ENCODE results near the gene PPTC7. TPM values are rescaled to one million over a fixed set of nuclear protein-coding genes. Genes with fewer than 3 reads are reported as not detected.
"Not testable (repeated sequence)": the region's sequence is repeated elsewhere in the genome, so short reads cannot be mapped to it uniquely, and the experiment has no call there.

The PPTC7 gene
- total and polyA plus RNA-seq, 10 of the 15 experiments (the other 5 are each of a cell fraction or from before 2014, with no cell fraction given) = 4.0 to 69.6 (median 12.3) TPM

- ChIA-PET RAD21 (ENCODE audit: unreplicated experiment) (interaction anchor here (1.3 to 3.3 kb wide), 3 partner anchors 12 to 143 kb away, joined by 3 to 11 read pairs (median 10); partner anchors contain the start of genes ARPC3, FAM216A and GPN3), POLR2A (interaction anchor here (0.7 to 1.2 kb wide), 2 partner anchors 12 to 53 kb away, joined by 3 read pairs; no protein-coding TSS in a partner anchor)
- WGBS (ENCODE audit: insufficient coverage, insufficient replicate concordance, low lambda C conversion rate, missing lambda C conversion rate) = 100% methylated on average over 4 of the region's 4 CpGs
Measured at GRCh38 chr12:110592919-110593318, 9.8 kb upstream of the PPTC7 start.

DNA sequence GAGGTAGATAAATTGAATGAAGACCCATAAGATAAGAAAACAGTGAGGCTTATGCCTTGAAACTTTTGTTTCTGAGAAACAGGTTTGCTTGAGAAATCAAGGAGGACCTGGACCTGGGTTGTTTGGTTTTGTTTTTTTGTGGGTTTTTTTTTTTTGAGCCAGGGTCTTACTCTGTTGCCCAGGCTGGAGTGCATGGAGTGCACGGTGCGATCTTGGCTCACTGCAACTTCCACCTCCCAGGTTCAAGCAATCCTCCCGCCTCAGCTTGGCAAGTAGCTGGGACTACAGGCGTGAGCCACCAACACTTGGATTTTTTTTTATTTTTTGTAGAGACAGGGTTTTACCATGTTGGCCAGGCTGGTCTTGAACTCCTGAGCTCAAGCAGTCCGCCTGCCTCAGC lies 9.0 kb upstream of the PPTC7 start:
- H3K4me2 ChIP-seq (ENCODE audit: control insufficient read depth, insufficient read depth) = no peak overlapping the region

More at GRCh38 chr12:110592919-110593318, 9.8 kb upstream of the PPTC7 start:
- DNase-seq (ENCODE audit: low read depth, low spot score); BruUV-seq (replicated peaks); ATAC-seq; H3K79me2 ChIP-seq (ENCODE audit: control insufficient read depth, insufficient read depth, low read length); H3K9ac ChIP-seq (ENCODE audit: control insufficient read depth, insufficient read depth, low read length); intact Hi-C loops (cut with micrococcal nuclease; ENCODE audit: unreplicated experiment); H3K9me3 ChIP-seq (replicated peaks; ENCODE audit: control insufficient read depth, insufficient read depth, low read length); H3K4me3 ChIP-seq; FAIRE-seq; H3K27ac ChIP-seq (ENCODE audit: control insufficient read depth, insufficient read depth); in situ Hi-C loops (cut with MboI); H3K27me3 ChIP-seq (replicated peaks in 1 of 2; ENCODE audit: control insufficient read depth in 2 of 2, insufficient read depth in 2 of 2, low read length in 1 of 2); H3K36me3 ChIP-seq (ENCODE audit: control insufficient read depth in 2 of 2, insufficient read depth in 2 of 2, low read length in 1 of 2); H4K20me1 ChIP-seq (ENCODE audit: control insufficient read depth, insufficient read depth); H3K4me2 ChIP-seq (ENCODE audit: control insufficient read depth, insufficient read depth); H2AFZ ChIP-seq (ENCODE audit: control insufficient read depth, low read depth, low read length): not testable (repeated sequence)
- ChIA-PET SMC1A (ENCODE audit: uncharacterized antibody, unreplicated experiment) (interaction anchor here (1.2 to 19.2 kb wide), 7 partner anchors 10 to 143 kb away, joined by 3 to 492 read pairs (median 8); partner anchors contain the start of genes ARPC3, RAD9B and VPS29), CTCF (interaction anchor here (0.7 to 17.0 kb wide), 5 partner anchors 9 to 143 kb away, joined by 3 to 462 read pairs (median 7); partner anchors contain the start of genes ARPC3, FAM216A, GPN3 and RAD9B)
- H3K4me1 ChIP-seq (ENCODE audit: control insufficient read depth, insufficient read depth, low read length) = peaks cover 14% of the 10 kb centered on the region

More for the DNA sequence above, 9.0 kb upstream of the PPTC7 start:
- ChIA-PET POLR2A (interaction anchor here (1.2 to 1.4 kb wide), 2 partner anchors 9 to 26 kb away, joined by 3 read pairs; no protein-coding TSS in a partner anchor), SMC1A (ENCODE audit: uncharacterized antibody, unreplicated experiment) (interaction anchor here (1.5 to 19.2 kb wide), 5 partner anchors 11 to 84 kb away, joined by 5 to 492 read pairs (median 17); partner anchors contain the start of genes RAD9B and VPS29), CTCF (interaction anchor here (1.1 to 17.0 kb wide), 4 partner anchors 8 to 82 kb away, joined by 3 to 462 read pairs (median 8); partner anchors contain the start of genes RAD9B and VPS29), RAD21 (ENCODE audit: unreplicated experiment) (interaction anchor here (0.7 to 3.2 kb wide), 7 partner anchors 10 to 161 kb away, joined by 3 to 14 read pairs (median 8); no protein-coding TSS in a partner anchor)
- Histone ChIP-seq H3K27ac (ENCODE audit: control insufficient read depth, insufficient read depth) (peak overlapping the region; percentile 85; the same call in 1 of the 2 replicates), H3K27me3 (replicated peaks in 1 of 2; ENCODE audit: control insufficient read depth in 2 of 2, insufficient read depth in 2 of 2, low read length in 1 of 2) (no peaks in the 10 kb centered on the region), H3K4me1 (ENCODE audit: control insufficient read depth, insufficient read depth, low read length) (peaks cover 14% of the 10 kb centered on the region), H3K9ac (ENCODE audit: control insufficient read depth, insufficient read depth, low read length) (no peak overlapping the region), H4K20me1 (ENCODE audit: control insufficient read depth, insufficient read depth) (no peaks in the 10 kb centered on the region), H3K9me3 (replicated peaks; ENCODE audit: control insufficient read depth, insufficient read depth, low read length) (no peaks in the 10 kb centered on the region), H2AFZ (ENCODE audit: control insufficient read depth, low read depth, low read length) (no peak overlapping the region), H3K36me3 (ENCODE audit: control insufficient read depth in 2 of 2, insufficient read depth in 2 of 2, low read length in 1 of 2) (no peaks in the 10 kb centered on the region), H3K79me2 (ENCODE audit: control insufficient read depth, insufficient read depth, low read length) (no peaks in the 10 kb centered on the region), H3K4me3 (no peak overlapping the region)
- no peak for TF ChIP-seq SMAD5 (IDR thresholded peaks at IDR 0.05; ENCODE audit: low read depth)
- no peak for TF ChIP-seq POU2F2 (IDR thresholded peaks at IDR 0.05; ENCODE audit: borderline replicate concordance, low read depth, low read length)
- in situ Hi-C loops (cut with MboI) (no loop called here), intact Hi-C loops (cut with micrococcal nuclease; ENCODE audit: unreplicated experiment) (no loop called here)
- no TSS peak for BruUV-seq (replicated peaks)
- 82% methylated on average over 4 of the region's 5 CpGs for WGBS (ENCODE audit: insufficient coverage, insufficient replicate concordance, low lambda C conversion rate, missing lambda C conversion rate)
- no peak for FAIRE-seq
- ATAC-seq = no peak
- no peak for DNase-seq (ENCODE audit: low read depth, low spot score)

Measured in GM12878 (cell line).